GM12892 (cell line): ENCODE measurements around the gene ZSCAN10.

Experiments used
- POLR2A ChIP-seq: IDR thresholded peaks from 2 replicates; pipeline ENCODE4 v1.6.1; 2011; ENCODE audit warnings: low read depth, low read length, control low read depth
- POLR2AphosphoS5 ChIP-seq: IDR thresholded peaks from 2 replicates; pipeline ENCODE4 v1.6.1; 2011; ENCODE audit warnings: low read depth, low read length, control low read depth

DNA sequence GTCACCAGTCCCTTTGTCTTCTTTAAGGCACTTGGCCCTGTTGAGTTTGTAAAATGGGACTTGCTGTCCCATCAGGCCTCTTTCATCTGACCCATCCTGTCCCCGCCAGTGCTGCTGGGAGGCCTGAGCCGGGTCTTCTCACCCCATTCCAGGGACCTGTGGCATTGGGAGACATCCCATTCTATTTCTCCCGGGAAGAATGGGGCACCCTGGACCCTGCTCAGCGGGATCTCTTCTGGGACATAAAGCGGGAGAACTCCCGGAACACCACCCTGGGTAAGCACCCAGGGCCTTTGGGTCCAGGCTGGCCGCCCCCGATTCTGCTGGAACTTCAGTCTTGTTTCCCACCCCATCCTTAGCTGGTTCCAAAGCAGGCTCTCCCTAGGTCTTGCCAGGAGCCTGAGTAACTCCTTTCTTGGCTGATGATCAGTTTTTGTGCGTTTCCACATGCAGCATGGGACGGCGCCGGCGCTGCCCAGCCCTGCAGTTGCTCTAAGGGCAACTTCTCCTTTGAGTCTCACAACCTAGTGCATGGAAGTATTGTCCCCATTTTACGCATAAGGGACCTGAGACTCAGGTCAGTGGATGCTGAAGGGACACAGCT, 39.8 kb upstream of the ZSCAN10 start:
- TF ChIP-seq POLR2AphosphoS5 (no peak), POLR2A (no peak)
